ENCODE results near the gene SATB2.

Gene SATB2

DNA sequence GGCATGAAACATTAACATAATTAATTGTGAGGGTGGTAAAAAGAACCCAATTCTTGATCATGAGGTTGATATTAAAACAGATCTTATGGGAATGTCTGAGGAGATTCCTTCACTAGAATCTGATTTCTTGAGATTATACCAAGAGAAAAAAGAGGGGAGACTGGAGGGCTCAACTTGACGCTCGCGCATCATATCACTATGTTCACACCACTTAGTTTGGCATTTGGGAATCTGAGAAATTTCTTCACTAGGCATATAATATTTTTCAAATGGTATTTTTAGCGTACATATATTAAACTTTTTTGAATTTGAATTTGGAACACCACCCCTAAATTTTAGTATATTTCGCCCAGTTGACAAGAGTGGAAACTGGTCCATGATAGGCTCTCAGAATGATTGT, 140.1 kb downstream of the SATB2 start:
- DNase-seq: no peak

DNA sequence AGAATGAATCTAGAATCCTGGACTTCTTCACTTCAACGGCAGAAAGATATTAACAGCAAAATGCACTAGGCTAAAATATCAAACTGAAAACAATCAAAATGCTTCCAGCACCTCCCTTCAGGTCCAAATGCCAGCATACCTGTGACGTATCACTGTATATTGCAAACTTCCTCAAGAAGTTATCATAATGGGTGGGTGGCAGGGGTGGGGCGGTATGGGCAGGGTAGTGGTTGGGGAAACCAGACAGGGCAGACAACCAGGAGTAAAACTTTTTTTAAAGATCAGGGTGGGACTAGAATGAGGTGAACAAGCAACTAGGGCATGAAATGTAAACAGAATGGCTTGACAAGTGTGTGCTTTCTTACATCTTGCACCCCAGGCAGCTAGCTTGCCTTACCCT, 140.9 kb downstream of the SATB2 start:
- no peak for DNase-seq

DNA sequence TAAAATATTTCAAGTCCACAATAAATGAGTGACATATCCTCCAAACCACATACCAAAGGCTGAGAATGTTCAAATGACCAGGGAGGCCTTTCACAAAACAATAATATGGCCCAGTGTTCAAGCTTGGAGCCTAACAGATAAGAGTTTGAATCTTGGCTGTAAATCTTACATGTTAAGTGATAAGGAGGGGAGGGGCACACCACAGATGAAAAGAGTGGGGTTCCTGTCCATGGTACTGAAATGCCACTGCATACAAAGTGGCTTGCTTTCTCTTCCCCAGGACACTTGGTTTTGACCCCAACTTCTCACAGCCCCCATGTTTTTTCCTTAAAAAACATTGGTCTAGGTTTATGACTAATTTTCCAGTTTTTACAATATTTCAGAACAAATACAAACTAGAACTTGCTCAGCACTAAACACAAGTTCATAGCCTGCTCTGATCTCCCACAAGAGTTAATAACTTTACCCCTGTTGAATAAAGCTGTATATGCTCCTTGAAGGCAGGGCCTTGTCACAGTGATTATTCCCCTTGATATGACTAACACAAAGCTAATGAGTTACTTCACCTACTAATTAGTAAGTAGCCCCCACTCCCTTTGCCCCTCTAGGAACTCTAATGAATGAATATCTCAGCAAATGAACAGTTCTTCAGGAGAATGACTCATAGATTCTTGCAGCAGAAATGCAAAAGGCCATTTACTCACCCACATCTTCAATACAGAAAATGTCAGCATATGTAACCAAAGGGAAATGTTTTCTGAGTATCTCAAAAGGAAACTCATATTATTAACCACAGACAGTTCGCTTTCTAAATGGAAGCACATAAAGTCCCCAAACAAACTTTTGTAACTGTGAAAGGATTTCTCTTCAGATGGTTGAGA, 142.2 kb downstream of the SATB2 start:
- no peak for DNase-seq

DNA sequence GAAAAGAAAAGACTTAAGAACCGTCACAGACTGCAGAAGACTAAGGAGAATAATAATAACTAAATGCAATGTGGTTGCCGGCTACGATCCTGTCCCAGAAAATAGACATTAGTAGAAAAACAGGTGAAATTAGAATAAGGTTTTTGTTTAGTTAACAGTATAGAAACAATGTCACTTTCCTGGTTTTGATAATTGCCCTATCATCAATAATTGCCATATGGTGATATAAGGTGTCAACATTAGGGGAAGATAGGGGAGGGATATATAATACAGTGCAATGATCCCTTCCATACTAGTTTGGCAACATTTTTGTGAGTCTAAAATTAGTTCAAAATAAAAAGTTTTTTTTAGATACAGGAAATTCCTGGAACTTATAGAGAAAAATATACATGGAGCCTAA, 144.8 kb downstream of the SATB2 start:
- DNase-seq: no peak

DNA sequence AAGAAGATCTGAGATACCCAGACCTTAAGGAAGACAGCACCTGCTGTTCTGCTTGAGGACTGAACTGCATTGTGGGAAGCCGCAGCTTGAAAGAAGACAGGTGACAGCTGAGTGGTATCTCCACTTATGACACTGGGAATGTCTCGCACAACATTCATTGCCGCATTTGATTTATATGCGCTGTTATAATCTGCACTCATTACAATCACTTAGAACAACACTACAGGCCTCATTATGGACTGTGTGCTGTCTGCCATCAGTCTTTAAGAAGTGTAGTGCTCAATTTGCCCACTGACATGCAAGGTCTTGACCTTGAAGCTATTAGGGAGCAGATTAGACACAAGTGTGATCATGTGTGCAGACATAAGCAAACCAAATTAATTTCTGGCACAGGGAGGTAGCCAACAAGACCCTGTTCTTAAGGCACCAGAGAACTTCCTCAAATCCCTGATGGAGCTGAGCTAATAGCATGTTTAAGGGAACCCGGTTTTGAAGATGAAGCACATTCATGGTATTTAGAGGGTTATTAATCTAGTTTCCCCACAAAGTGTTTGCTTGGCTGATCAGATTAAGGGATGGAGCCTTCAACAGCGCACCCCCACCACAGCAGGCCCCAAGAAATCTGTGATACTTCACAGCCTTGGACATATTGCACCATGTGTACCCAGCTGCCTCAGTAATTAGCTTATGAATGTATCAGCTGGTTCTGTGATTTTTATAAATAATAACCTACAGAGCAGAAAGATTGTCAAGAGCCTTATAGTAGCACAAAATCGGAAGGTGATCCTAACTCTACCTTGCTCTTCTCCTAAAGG, 146.8 kb downstream of the SATB2 start:
- no peak for DNase-seq

DNA sequence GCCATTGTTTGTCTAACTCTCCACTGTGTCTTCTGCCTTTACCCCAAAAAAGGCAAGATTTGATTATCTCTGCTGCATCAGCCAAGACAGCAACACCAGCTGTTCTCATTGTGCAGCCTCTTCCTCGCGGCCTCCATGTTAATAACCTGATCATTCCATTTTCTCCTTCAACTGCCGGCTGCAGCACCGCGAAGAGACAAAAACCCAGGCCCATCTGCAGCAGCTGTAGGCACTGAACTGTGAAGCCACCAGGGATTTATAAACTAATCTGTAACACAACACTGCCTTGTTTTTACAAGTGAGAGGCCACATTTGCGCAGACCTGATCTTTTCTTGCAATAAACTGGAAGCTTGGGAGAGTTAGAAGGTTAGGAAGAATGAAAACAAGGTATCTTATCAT, 147.8 kb downstream of the SATB2 start:
- no peak for DNase-seq

DNA sequence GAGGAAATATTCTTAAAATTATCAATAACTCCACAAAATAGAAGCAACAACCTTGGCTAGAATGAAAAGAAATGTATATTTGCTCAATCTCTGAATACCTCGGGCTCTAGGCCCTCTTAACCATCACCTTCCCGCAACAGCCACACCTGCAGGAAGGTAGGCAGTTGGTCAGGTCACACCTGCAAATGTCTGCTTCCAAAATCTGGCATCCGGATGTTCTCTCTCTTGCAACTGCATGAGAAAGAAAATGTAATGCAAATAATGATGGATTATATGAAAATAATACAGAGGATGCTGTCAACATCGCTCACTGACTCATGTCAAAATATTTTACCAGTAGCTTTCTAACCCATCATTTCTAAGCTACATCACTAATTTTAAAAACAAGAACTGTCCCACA, 148.3 kb downstream of the SATB2 start:
- DNase-seq: no peak

DNA sequence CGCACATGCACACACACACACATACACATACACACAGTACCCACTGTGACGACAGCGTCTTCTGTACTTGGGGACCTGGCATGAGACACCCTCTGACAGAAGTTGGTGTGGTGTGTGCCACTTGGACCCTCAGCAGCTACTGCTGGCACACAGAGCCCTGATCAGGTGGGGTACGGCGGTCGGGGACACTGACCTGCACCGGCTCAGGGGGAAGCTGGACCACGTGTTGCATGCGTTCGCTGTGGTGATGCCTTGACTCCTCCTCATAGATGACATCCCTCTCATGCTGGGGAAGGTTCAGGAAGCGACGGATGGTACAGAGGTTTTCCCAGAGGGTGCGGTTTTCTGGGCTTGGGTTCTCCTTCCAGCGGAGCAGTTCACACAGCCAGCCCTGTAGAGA, 149.2 kb downstream of the SATB2 start:
- no peak for DNase-seq

DNA sequence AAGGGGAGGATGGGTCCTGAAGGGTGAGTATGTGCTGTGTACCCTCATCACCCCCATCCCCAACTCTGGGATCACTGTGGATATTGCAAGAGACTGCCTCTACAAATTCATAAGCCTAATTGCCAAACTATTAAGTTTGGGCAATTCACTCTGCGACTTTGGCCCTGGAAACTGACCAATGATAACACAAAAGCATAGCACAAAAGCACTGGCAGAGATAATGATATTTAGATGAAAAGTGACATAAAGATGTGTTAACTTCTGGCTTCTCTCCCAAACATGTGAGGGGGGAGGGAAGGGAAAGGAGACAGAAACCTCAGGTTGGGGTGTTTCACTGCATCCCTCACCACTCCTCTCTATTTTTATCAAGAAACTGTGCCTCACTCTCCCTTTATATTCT, 150.3 kb downstream of the SATB2 start:
- no peak for DNase-seq

DNA sequence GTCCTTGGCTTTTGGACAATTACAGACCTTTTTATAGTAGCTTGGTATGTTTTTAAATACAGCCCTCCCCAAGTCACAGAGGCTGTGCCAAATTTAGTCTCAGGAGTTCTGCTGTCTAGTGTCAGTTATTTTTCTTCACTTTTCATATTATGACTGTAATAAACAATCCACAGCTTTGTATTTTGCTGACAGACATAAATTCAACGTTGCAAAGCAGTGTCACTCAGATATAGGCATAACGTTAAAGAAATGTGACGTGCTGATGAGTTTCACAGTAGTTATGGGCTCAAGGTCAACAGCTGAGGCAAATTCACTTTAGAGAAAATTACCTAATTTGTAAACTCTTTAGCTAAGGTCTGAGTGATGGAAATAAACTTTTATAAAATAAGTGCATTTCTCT, 151.6 kb downstream of the SATB2 start:
- no peak for DNase-seq

DNA sequence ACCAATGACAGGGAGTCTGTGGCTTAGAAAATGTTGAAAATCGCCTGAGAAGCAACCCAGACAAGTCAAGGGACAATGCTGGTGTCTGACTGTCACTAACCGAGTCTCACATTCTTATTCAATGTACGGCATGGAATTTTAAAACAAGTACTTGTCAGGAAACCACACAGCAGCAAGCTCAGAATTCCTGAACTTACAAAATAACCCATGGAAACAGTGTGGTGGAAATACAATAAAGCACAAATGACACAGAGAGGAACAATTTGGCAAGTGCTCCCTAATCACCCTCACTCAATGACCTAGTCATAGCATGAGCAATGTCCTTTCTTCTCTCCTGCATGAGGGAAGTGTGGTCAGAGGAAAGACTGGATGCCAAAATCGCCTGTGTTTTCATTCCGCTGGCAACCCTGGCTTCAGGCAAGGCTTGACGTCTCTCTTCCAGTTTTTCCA, 154.0 kb downstream of the SATB2 start:
- no peak for DNase-seq

DNA sequence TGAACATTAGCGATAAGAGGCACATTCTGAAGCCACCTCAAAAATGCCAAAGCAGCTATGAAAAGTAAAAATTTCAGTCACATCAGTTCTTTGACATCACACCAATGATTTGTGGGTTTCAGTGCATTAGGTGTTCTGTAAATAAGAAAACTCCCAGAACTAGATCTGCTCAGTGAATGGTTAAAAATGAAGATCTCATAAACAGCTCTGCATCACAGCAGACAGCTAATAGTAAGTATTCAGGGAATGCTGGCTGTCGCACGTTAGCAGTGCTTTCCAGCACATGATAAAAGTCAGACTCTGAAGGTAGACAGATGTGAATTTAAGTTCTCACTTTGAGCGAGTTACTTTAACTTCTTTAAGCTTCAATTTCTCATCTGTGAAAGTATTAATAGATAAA, 154.9 kb downstream of the SATB2 start:
- DNase-seq: no peak

DNA sequence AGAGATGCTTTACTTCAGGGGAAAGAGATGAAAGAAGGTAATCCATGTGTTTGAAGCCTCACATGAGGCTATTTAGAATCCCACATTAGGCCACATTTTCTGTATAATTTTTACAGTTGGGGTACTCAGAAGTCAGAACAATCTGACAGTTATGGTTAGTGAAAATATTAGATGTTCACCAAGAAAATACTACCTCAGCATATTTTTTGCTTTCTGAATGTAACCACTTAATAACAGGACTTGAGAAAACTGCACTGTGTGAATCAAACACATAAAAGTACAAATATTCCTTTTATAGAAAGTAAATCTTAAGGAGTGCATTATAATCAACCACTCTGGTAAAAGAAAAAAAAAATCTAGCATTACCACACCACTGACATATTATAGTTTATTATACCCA, 169.3 kb downstream of the SATB2 start:
- no peak for DNase-seq

DNA sequence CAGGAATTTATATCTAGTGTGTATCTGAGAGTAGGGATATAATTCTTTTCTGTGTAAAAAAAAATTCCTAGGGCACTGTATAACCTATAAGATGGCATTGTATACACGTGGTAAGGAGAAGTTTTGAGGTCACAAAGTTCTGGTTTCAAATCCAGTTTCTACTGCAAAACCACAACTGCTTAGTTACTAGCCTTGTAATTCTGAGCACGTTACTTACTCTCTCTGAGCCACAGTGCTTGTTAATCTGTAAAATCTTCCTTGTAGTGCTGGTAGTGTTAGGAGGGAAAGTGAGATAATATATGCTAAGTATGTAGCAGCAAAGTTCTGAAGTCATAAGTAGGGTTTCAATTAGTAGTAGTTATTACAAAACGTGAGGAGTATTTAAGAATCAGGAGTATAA, 175.4 kb downstream of the SATB2 start:
- DNase-seq: no peak

DNA sequence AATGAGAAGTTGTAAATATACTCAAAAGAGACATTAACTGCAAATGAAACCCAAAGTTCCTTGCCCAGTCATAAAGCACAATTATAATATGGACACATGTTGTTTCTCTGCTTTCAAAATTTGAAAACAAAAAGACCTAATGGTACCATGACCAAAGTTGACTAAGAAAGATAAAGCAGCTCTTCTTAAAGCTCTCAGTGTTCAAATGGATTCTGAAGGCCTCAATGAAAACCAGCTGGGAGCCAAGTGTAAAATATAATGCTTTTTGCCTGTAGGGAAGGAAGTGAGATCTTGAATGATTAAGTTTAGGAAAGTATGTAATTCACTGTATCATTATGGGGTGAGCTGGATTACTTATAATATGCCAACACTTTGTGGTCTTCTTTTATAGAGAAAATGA, 178.6 kb downstream of the SATB2 start:
- no peak for DNase-seq

DNA sequence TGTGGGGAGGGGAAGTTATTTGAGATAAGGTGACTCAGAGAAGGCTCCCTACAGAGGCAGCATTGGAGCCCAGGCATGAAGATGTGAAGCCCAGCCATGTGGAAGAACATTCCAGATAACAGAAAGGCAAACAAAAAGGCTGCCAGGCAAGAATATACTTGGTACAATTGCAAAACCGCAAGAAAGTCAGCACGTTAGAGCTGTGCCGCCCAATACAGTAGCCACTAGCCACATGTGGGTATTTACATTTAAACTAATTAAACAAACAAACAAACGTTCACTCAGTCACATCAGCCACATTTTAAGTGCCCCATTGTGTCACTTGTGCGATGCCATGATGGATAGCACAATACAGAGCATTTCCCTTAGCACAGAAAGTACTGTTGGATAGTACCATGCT, 179.6 kb downstream of the SATB2 start:
- DNase-seq: no peak

DNA sequence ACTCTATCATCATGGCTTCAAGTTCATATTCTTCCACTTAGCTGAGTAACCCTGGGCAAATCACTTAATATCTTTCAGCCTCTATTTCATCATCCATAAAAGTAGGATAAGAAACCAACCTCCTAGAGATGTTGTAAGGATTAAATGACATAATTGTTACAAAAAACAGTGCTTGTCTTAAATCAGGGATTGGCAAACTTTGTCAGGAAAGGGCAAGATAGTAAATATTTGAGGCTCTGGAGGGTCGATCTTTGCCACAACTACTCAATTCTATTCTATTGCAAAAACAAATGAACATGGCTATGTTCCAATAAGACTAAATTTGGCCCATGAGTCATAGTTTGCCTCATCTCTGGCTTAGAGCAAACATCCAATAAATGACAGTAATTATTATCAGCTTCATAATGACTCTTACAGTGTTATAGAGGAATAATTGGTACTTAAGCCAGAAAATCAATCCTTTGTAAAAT, 184.7 kb downstream of the SATB2 start:
- DNase-seq: no peak

DNA sequence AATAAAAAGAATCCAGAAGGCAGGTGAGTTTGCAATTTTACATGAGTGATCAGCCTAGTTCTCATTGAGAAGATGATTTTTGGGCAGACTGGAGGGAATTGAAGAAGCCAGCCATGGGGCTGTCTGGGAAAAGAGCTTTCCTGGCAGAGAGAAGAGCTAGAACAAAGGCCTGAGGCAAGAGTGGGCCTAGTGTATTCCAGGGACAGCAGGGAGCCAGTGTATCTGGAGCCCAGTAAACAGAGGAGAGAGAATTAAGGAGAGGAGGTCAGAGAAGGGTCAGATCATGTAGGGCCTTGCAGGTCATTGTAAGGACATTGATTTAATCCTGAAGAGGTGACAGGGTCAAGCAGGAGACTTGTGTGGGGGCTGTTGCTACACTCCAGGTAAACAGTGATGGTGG, 195.8 kb downstream of the SATB2 start:
- no peak for DNase-seq

DNA sequence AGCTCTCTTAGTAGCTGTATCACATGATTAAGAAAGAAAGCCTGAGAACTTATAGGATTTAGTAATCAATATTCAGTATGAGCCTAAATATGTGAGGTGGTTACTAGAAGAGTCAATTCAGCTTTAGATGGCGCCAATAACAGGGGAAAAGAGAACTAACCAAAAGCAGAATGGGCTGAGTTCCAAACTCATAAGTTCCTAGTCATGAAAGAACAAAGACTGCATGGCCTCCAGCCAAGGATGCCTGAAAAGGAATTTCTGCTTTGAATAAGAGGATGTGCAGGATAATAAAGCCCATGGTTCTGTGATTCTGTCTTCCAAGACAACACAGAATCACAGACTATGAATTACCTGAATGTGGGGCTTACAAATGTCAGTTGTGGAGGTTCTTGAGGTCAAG, 196.5 kb downstream of the SATB2 start:
- peak in 1 of 2 donors; percentile 4 for DNase-seq

DNA sequence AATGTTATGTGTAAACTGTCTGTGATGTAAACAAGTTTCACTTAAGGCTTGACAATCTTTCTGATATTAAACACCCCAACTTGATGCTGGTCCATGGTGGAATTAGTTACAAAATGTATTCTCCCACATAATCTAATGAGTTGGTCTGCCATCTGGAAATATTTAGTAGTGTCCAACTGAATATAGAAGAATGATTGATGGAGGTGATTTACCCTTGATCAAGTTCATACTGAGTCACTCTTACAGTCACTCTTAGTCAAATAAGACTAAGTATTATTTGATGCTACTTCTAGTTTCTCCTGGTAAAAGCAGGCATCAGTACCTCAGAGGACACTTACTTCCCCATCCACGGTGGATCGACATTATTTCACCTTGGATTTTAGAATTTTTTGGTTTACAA, 198.1 kb downstream of the SATB2 start:
- DNase-seq: no peak

DNA sequence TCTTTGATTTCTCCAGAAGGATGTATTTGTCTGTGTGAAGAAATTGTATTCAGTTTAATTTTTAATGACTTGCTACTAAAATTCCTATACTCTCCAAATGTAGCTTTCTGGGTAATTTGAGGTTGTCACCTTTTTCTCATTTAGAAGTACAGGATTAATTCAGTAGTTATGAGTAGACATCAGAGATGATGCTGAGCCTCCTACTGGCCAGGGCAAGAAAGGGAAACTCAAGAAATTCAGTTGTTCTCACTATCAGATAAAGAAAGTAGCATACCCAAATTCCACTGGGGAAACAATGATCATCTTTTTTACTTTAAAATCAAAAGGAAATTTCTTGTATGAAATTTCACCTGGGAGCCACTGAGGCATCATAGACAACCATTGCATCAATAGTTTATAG, 199.4 kb downstream of the SATB2 start:
- DNase-seq: no peak

DNA sequence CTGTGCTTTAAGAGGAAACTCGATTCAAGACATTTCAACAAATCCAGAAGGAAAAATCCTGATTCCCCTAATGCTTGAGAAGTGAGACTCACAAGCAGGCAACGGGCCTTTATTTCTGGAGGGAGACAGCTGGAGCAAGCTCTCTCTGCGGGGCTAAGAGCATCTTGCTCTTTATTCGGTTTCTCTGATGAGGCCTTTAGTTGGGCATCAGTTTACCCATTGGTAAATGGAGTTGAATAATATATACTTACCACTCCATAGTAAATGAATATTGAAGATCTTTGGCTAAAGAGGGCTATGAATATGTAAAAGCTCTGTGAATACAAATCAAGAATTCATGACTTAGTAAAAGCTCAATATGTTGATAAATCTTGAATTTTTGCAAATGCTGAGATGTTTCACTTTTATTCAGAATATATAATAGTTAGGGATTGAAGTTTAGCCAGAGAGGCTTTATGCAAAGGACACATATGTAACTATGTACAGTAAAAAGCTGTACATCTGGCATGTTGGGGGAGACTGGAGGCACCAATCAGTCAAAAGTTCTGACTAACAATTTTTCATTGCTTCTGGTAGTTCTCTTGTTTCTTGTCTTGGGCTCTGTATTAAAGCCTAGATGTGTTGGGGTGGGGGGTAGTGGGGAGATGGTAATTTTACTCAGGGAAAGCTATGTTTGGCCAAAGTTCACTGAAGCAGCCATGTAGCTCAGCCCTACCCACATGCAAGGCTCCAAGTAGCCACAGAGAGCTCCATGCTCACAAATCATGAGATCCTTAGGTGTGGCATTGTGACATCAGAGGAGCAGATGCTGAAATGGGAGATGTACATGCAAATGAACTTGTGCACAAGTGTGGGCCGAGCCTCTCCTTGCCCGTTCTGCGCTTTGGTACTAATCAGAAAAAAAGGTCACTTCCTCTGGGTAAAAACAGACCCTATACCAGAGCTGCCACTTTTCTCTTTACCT, 200.2 kb downstream of the SATB2 start:
- DNase-seq: no peak

DNA sequence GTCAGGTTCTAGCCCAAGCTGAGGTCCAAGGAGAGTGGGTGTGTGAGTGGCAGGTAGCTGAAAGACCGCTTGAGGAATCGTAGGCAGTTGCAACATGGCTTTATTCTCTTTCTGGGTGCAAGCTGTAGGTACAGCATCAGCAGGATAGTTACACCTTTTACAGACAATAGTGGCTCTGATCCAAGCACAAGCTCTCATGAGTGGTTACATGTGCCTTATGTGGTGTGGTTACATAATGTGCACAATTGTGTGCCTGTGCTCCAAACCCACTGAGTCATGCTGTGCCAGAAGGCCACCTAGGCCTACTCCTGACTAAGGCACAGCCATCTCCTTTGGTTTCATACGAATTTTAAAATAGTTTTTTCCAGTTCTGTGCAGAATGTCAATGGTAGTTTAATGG, 227.6 kb downstream of the SATB2 start:
- no peak for DNase-seq
